Fibroblast of pulmonary artery (primary cell): ENCODE data around the gene MICALL1.

ENCODE experiments used
- DNase-seq: peaks from one replicate; pipeline ENCODE4 v3.0.0-alpha.2; 2010; ENCODE audit warnings: low read depth
- H3K4me3 ChIP-seq: replicated peaks from 2 replicates; pipeline ENCODE4 v1.5.1; 2011; ENCODE audit warnings: low read depth, mild to moderate bottlenecking, control low read depth, low read length, moderate library complexity
- CTCF ChIP-seq: IDR thresholded peaks from 2 replicates; pipeline ENCODE4 v1.5.1; 2011; ENCODE audit warnings: mild to moderate bottlenecking, control low read depth, low read length, inconsistent platforms; ENCODE audit errors: missing control alignments

The MICALL1 gene

DNA sequence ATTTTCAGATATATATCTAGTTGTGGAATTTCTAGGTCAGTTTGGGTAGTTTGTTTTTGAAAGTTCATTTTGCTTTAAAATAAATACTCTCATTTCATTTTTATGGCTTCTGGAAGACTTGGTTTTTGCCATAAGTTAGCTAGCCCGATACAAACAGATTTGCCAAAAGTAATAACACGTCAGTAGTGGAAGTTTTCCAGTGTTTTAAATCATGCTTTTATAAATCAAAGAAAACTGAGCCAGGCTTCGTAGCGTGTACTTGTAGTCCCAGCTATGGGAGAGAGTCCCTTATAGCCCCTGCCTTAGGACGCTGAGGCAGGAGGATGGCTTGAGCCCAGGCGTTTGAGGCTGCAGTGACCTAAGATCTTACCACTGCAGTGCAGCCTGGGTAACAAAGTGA is 21.7 kb upstream of the MICALL1 start:
- no peak for DNase-seq
- no peak for TF ChIP-seq CTCF
- no peak overlapping the region for H3K4me3 ChIP-seq

DNA sequence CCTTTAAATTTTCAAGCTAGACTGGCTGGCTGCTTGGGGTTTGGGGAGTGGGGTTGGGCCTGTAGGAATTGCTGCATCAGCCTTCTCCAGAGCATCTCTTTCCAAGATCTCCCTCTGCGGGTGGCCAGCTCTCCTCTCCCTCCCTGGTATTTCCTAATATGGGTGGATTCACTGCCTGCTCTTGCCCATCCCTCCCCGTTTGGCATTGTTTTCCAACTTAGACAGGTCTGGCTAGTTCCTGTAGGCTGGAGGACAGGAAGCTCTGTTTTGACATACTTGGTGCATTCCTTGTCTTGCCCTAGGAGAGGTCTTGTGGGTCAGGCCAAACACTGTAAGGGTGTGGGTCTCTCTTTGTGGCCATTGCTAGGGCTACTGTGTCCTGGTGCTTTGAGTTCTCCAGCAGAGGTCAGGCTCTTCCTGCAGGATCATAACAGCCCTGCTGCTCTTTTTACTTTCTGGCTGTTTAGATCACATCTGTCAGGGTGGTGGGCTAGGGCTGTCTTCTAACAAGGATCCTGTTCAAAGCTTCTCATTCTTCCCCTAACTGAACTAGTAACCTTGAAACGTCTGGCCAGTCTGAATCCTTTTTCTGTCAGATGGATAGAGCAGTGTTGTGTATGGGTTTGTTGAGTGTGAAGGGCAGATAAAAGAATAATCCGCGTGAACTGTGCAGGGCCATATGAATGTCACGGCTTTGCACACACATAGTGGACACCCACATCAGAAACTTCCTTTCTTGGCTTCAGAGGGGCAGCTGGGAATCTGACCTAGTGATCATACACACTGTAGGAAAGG is 18.3 kb upstream of the MICALL1 start:
- DNase-seq: peak; percentile 97
- H3K4me3 ChIP-seq: no peak overlapping the region
- peak; percentile 79 for TF ChIP-seq CTCF

DNA sequence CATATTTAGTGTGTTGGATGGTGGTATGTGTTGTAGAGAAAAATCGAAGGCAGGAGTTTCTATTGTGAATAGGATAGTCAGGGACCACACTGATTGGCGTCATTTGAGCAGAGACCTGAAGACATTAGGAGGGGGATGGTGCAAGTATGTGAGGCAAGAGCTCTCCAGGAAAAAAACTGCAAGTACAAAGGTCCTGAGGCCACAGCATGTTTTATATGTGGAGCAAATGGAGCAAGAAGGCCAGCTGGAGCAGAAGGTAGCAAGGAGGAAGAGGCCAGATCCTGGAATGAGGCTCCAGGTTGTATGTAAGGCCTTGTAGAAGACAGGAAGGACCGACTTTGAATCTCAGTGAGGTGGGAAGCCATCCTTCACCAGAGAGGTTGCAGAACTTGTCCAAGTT is 14.2 kb upstream of the MICALL1 start:
- TF ChIP-seq CTCF: no peak
- no peak for DNase-seq
- no peak overlapping the region for H3K4me3 ChIP-seq

GRCh38 chr22:37892566-37893335 is 13.3 kb upstream of the MICALL1 start:
- DNase-seq: peak; percentile 11
- H3K4me3 ChIP-seq: no peak overlapping the region
- no peak for TF ChIP-seq CTCF

- H3K4me3 ChIP-seq: no peak overlapping the region
- DNase-seq: no peak
- TF ChIP-seq CTCF: no peak
These were observed 12.5 kb upstream of the MICALL1 start for GRCh38 chr22:37893583-37893983.

DNA sequence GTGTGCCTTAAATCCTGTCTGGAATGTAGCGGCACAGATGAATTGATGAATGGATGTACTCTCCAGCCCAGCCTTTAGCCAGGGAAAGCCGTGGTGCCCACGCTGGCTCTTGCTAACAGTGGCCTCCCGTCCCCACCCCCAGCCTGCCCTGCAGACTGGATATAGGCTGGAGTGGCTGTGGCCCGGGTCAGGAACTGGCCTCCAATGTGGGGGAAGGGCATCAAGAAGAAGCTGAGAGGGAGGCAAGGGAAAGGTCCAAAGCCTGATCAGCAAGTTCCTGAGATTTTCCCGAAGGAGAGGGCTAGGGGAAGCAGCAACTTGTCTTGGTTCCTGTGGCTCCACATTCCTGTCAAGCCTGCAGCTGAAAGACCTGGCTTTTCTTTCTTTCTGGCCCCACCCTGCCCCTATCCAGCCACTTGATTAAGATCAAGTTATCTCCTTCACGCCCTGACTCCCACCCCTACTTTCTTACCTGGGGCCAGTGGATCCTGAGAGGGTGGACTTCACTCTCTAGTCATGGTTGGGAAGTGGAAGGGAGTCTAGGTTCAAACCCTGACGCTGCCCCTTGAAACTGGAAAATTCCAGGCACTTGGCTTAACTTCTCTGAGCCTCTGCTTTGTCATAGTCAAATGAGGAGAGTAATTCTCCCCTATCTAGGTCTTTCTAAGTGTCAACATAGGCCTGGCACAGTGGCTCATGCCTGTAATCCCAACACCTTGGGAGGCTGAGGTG is 11.0 kb upstream of the MICALL1 start:
- no peak for DNase-seq
- TF ChIP-seq CTCF: no peak
- H3K4me3 ChIP-seq: no peak overlapping the region
